Upper lobe of right lung (tissue), 1 donor: ENCODE data around the gene SENP6. TPM values are rescaled to one million over a fixed set of nuclear protein-coding genes. Genes with fewer than 3 reads are reported as not detected.

ENCODE experiments used
- ATAC-seq: fragments of 200-7000 bp; cut with Tn5 transposase; one replicate; pipeline ENCODE4 v1.9.1; 2020; ENCODE audit warnings: mild to moderate bottlenecking, moderate library complexity
- DNase-seq: peaks from one replicate; pipeline ENCODE4 v3.0.0-alpha.2; 2020
- H3K27ac ChIP-seq: fragments of 200-600 bp; one replicate; pipeline ENCODE4 v1.8.0; 2022
- H3K27me3 ChIP-seq: fragments of 200-600 bp; one replicate; pipeline ENCODE4 v1.8.0; 2022; ENCODE audit warnings: mild to moderate bottlenecking
- H3K36me3 ChIP-seq: fragments of 200-600 bp; one replicate; pipeline ENCODE4 v1.8.0; 2022
- H3K4me1 ChIP-seq: fragments of 200-600 bp; one replicate; pipeline ENCODE4 v1.8.0; 2022
- H3K4me3 ChIP-seq: fragments of 200-600 bp; one replicate; pipeline ENCODE4 v1.8.0; 2022; ENCODE audit warnings: mild to moderate bottlenecking
- H3K9me3 ChIP-seq: fragments of 200-600 bp; one replicate; pipeline ENCODE4 v1.8.0; 2022
- CTCF ChIP-seq: fragments of 200-600 bp; IDR thresholded peaks from one replicate; pipeline ENCODE4 v1.8.0; 2022; ENCODE audit warnings: antibody characterized with exemption
- intact Hi-C: fragments of 100-400 bp; cut with DNase I; formaldehyde crosslinking; loops from one replicate; pipeline ENCODE4 v1.11.0; 2022
- total RNA-seq: library from RNA; stranded (reverse); fragmentation: NEBNext Ultra II Directional; extraction: Animal tissue kit (Norgen Biotek cat#: 25700); gene quantifications from one replicate; pipeline ENCODE4 v1.2.1, GENCODE V29; 2021
- donor health status: DM: no; HTN: yes; CAD: no; lungs with severe emphysema.

SENP6 gene
- total RNA-seq, 1 donor from 2014 or later = 81.7 TPM

DNA sequence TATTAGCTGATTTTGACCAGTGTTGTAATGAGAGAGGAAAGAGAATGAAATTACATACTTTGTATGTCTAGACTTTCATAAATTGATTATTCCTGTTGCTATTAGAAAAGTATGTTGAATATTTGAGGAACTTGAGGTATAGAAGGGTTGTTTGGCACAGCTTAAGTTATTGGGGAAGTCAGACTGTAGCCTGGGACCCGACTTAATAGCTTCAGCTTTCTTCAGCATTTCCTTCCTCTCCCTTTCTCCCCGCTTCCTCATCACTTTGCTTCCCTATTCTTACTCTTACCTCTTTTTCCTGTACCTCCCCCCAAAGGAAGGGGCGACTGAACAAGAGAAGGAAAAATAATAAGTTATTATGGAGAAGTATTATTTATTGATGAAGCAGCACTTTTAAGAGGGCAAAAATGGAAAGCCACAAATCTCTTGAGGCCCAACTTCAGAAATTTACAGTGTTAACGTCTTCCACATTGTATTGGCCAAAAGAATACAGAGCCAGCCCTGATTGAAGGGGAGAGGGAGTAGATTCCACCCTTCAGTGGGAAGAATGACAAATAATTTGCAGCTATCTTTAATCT is 7.4 kb downstream of the SENP6 start:
- Histone ChIP-seq H3K9me3 (no peaks in the 10 kb centered on the region), H3K36me3 (no peaks in the 10 kb centered on the region), H3K4me3 (no peak overlapping the region), H3K27me3 (no peaks in the 10 kb centered on the region), H3K4me1 (peaks cover 77% of the 10 kb centered on the region), H3K27ac (no peak overlapping the region)
- TF ChIP-seq CTCF = no peak
- ATAC-seq (peak; percentile 83), DNase-seq (no peak)
- intact Hi-C loops = no loop called here

GRCh38 chr6:75609639-75610590 is 8.2 kb downstream of the SENP6 start:
- no peaks in the 10 kb centered on the region for H3K9me3 ChIP-seq
- H3K36me3 ChIP-seq = no peaks in the 10 kb centered on the region
- H3K4me1 ChIP-seq = peaks cover 77% of the 10 kb centered on the region
- no peak overlapping the region for H3K4me3 ChIP-seq
- no peak for TF ChIP-seq CTCF
- H3K27ac ChIP-seq = no peak overlapping the region
- no peak for DNase-seq
- ATAC-seq = no peak
- intact Hi-C loops = no loop called here
- H3K27me3 ChIP-seq = no peaks in the 10 kb centered on the region

- Histone ChIP-seq H3K36me3 (no peaks in the 10 kb centered on the region), H3K27ac (no peak overlapping the region), H3K4me3 (no peak overlapping the region), H3K27me3 (no peaks in the 10 kb centered on the region), H3K4me1 (peaks cover 87% of the 10 kb centered on the region), H3K9me3 (no peaks in the 10 kb centered on the region)
- DNase-seq (no peak), ATAC-seq (no peak)
- no peak for TF ChIP-seq CTCF
- intact Hi-C loops = no loop called here
Measured at GRCh38 chr6:75611011-75611701, 9.5 kb downstream of the SENP6 start.

DNA sequence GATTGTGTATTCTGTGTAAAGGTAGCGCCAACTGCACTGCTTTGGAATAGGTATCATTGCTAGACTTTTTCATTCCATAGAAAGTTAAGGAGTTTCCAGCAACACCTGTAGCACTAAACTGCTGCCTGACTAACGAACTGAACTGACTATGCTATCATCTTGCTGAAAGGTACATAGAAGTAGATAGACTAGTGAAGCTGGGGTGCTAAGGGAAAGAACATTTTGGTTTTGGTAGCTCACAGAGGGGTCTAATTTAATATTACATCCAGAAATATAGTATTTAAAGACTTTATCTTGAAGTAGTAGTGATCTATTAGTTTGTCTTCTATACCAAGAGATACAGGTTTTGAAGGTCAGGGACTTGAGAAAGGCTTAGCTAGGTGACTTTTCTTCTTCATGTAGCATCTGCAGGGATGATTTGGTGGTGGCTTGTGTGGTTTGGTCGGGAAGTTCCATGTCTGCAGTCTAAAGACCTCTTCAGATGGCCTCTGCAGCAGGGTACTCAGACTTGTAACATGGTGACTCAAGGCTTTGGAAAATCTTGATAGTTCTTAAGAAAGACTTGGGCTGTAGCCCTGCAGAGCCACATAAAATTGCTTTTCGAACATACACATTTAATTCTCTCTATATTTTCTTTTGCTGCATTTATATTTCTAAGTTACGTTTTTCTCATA is 10.2 kb downstream of the SENP6 start:
- Histone ChIP-seq H3K9me3 (no peaks in the 10 kb centered on the region), H3K27me3 (no peaks in the 10 kb centered on the region), H3K4me3 (no peak overlapping the region), H3K36me3 (no peaks in the 10 kb centered on the region), H3K27ac (no peak overlapping the region), H3K4me1 (peaks cover 82% of the 10 kb centered on the region)
- TF ChIP-seq CTCF = no peak
- DNase-seq (no peak), ATAC-seq (peak; percentile 34)
- intact Hi-C loops = no loop called here

GRCh38 chr6:75612434-75612833 is 10.8 kb downstream of the SENP6 start:
- peaks cover 77% of the 10 kb centered on the region for H3K4me1 ChIP-seq
- H3K27me3 ChIP-seq = no peaks in the 10 kb centered on the region
- no peak for DNase-seq
- H3K9me3 ChIP-seq = no peaks in the 10 kb centered on the region
- no peak for TF ChIP-seq CTCF
- ATAC-seq = no peak
- intact Hi-C loops = no loop called here
- H3K36me3 ChIP-seq = no peaks in the 10 kb centered on the region
- H3K27ac ChIP-seq = no peak overlapping the region
- H3K4me3 ChIP-seq = no peak overlapping the region
